Measurements from ENCODE around the gene MEST. TPM values are rescaled to one million over a fixed set of nuclear protein-coding genes. Genes with fewer than 3 reads are reported as not detected.
A peak's percentile ranks its signal among the peaks of the same experiment; 100 is the strongest.
"Not testable (repeated sequence)": the region's sequence is repeated elsewhere in the genome, so short reads cannot be mapped to it uniquely, and the experiment has no call there.

The MEST gene, protein sequence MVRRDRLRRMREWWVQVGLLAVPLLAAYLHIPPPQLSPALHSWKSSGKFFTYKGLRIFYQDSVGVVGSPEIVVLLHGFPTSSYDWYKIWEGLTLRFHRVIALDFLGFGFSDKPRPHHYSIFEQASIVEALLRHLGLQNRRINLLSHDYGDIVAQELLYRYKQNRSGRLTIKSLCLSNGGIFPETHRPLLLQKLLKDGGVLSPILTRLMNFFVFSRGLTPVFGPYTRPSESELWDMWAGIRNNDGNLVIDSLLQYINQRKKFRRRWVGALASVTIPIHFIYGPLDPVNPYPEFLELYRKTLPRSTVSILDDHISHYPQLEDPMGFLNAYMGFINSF
- polyA plus RNA-seq, result 169 TPM
- long read RNA-seq, donor 1, transcript MEST-202 (12 exons, 2,443 nt), result minor isoform, 11 of 24 reads
- long read RNA-seq, donor 1, transcript MEST-201 (12 exons, 2,505 nt), result major isoform, 13 of 24 reads
- long read RNA-seq, donor 1, partial matches to known transcripts, result 0 of 24 reads
- long read RNA-seq, donor 1, other reads (novel, unspliced or antisense), result 0 of 24 reads
- long read RNA-seq, donor 2, transcript MEST-201 (12 exons, 2,505 nt), result minor isoform, 20 of 159 reads
- long read RNA-seq, donor 2, transcript MEST-202 (12 exons, 2,443 nt), result major isoform, 34 of 159 reads
- long read RNA-seq, donor 2, partial matches to known transcripts, result 105 of 159 reads
- long read RNA-seq, donor 2, other reads (novel, unspliced or antisense), result 0 of 159 reads
- long read RNA-seq, donor 3, transcript MEST-202 (12 exons, 2,443 nt), result major isoform, 36 of 159 reads
- long read RNA-seq, donor 3, transcript MEST-201 (12 exons, 2,505 nt), result minor isoform, 13 of 159 reads
- long read RNA-seq, donor 3, partial matches to known transcripts, result 110 of 159 reads
- long read RNA-seq, donor 3, other reads (novel, unspliced or antisense), result 0 of 159 reads
- long read RNA-seq, donor 4, partial matches to known transcripts, result 0 of 5 reads
- long read RNA-seq, donor 4, other reads (novel, unspliced or antisense), result 0 of 5 reads
- long read RNA-seq, donor 5, transcript MEST-201 (12 exons, 2,505 nt), result major isoform, 45 of 66 reads
- long read RNA-seq, donor 5, transcript MEST-202 (12 exons, 2,443 nt), result minor isoform, 7 of 66 reads
- long read RNA-seq, donor 5, partial matches to known transcripts, result 6 of 66 reads
- long read RNA-seq, donor 5, other reads (novel, unspliced or antisense), result 6 of 66 reads
- long read RNA-seq, donor 6, transcript MEST-201 (12 exons, 2,505 nt), result major isoform, 48 of 164 reads
- long read RNA-seq, donor 6, transcript MEST-202 (12 exons, 2,443 nt), result minor isoform, 17 of 164 reads
- long read RNA-seq, donor 6, partial matches to known transcripts, result 99 of 164 reads
- long read RNA-seq, donor 6, other reads (novel, unspliced or antisense), result 0 of 164 reads
- long read RNA-seq, donor 7, transcript MEST-201 (12 exons, 2,505 nt), result major isoform, 41 of 45 reads
- long read RNA-seq, donor 7, partial matches to known transcripts, result 0 of 45 reads
- long read RNA-seq, donor 7, other reads (novel, unspliced or antisense), result 0 of 45 reads
- long read RNA-seq, donor 8, transcript MEST-202 (12 exons, 2,443 nt), result major isoform, 29 of 63 reads
- long read RNA-seq, donor 8, transcript MEST-201 (12 exons, 2,505 nt), result major isoform, 29 of 63 reads
- long read RNA-seq, donor 8, partial matches to known transcripts, result 5 of 63 reads
- long read RNA-seq, donor 8, other reads (novel, unspliced or antisense), result 0 of 63 reads
- long read RNA-seq, donor 9, transcript MEST-202 (12 exons, 2,443 nt), result major isoform, 24 of 105 reads
- long read RNA-seq, donor 9, transcript MEST-201 (12 exons, 2,505 nt), result minor isoform, 18 of 105 reads
- long read RNA-seq, donor 9, partial matches to known transcripts, result 60 of 105 reads
- long read RNA-seq, donor 9, other reads (novel, unspliced or antisense), result 0 of 105 reads
- long read RNA-seq, donor 10, transcript MEST-202 (12 exons, 2,443 nt), result minor isoform, 29 of 81 reads
- long read RNA-seq, donor 10, transcript MEST-201 (12 exons, 2,505 nt), result major isoform, 35 of 81 reads
- long read RNA-seq, donor 10, partial matches to known transcripts, result 0 of 81 reads
- long read RNA-seq, donor 10, other reads (novel, unspliced or antisense), result 17 of 81 reads
- long read RNA-seq, donor 11, transcript MEST-201 (12 exons, 2,505 nt), result major isoform, 22 of 40 reads
- long read RNA-seq, donor 11, transcript MEST-202 (12 exons, 2,443 nt), result minor isoform, 17 of 40 reads
- long read RNA-seq, donor 11, partial matches to known transcripts, result 0 of 40 reads
- long read RNA-seq, donor 11, other reads (novel, unspliced or antisense), result 0 of 40 reads

DNA sequence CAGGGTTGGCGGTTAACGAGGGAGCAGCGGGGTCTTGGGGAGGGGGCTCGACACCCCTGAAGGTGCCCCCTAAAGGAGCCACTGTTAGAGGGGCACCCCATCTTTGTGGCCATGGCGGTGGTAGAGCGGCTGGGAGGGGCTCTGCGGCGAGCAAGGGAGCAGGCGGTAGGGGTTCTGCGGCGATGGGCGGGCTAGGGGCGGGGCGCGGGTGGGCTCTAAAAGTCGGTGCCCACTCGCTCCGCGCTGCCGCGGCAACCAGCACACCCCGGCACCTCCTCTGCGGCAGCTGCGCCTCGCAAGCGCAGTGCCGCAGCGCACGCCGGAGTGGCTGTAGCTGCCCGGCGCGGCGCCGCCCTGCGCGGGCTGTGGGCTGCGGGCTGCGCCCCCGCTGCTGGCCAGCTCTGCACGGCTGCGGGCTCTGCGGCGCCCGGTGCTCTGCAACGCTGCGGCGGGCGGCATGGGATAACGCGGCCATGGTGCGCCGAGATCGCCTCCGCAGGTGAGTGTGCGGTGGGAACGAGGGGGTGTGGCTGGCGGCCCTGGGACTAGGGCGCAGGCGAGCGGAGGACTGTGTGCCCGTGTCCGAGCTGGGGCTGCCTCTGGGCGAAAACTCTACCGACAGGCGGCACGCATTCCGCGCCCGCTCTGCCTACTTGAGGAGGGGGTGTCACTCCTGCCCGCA lies at the start of gene MEST:
TSS of gene MEST (plus strand) at position 245 of the 682 bp plus-strand sequence. CDS start at position 474, 229 bp downstream.
- DNase-seq, result peak; percentile 19 to 43
- WGBS (ENCODE audit: insufficient coverage, low lambda C conversion rate), result no CpG with 5 or more reads among the region's 71 CpGs
- peak within 1 kb of the TSS; percentile 50 for H3K4me3 ChIP-seq (ENCODE audit: low read length)
- H3K9me3 ChIP-seq (ENCODE audit: control insufficient read depth, low read depth, low read length), result peaks cover 23% of the 10 kb centered on the region
- H3K36me3 ChIP-seq (ENCODE audit: control insufficient read depth, insufficient read depth, low read length), result peaks cover 6% of the 10 kb centered on the region
- H3K27ac ChIP-seq (ENCODE audit: low read length), result peak within 1 kb of the TSS; percentile 58
- H3K4me1 ChIP-seq (ENCODE audit: control insufficient read depth, insufficient read depth, low read length), result peaks cover 18% of the 10 kb centered on the region
- peaks cover 8% of the 10 kb centered on the region for H3K27me3 ChIP-seq (ENCODE audit: control insufficient read depth, insufficient read depth, low read length)

DNA sequence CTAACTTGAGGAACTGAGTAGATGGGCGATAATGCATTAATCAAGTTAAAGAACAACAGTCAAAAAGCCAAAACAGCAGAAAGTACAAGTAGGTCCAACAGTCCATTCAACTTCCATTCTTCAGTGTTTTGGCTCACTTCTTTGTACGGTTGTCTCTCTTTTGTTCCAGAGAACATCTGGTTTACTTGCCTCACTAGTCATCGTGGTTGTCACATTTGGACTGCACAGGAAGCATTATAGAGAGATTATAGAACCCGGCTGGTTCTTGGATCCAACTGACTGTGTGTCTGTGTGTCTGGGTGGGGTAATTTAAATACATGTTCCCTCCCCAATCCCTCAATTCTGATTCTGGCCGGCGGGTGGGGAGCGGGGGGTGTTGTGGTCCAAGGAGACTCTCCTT lies 49.3 kb upstream of the MEST start:
- DNase-seq, result no peak
- Histone ChIP-seq H3K27ac (ENCODE audit: low read length) (no peak overlapping the region), H3K4me3 (ENCODE audit: low read length) (no peak overlapping the region), H3K27me3 (ENCODE audit: control insufficient read depth, insufficient read depth, low read length) (no peaks in the 10 kb centered on the region), H3K36me3 (ENCODE audit: control insufficient read depth, insufficient read depth, low read length) (no peaks in the 10 kb centered on the region), H3K9me3 (ENCODE audit: control insufficient read depth, low read depth, low read length) (no peaks in the 10 kb centered on the region), H3K4me1 (ENCODE audit: control insufficient read depth, insufficient read depth, low read length) (peaks cover 7% of the 10 kb centered on the region)
- no CpG with 5 or more reads among the region's 7 CpGs for WGBS (ENCODE audit: insufficient coverage, low lambda C conversion rate)

DNA sequence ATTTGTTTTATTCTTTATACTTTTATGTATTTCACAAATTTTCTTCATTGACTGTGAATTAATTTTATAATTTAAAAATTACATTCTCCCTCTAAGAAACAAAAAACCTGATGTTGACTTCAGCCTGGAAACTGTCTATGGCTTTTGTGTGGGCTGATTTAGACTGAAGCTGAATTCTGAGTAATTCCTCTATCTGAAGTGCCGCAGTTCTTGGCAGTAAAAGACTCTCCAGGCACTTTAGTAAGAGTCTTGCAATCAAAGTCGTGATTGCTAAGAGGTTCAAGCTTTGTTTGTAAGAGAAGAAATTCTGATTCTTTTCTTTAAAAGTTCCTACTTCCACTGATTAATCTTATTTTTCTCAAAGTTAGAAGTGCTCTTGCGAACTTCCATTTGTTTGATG lies 47.7 kb upstream of the MEST start:
- Histone ChIP-seq H3K9me3 (ENCODE audit: control insufficient read depth, low read depth, low read length) (peaks cover 5% of the 10 kb centered on the region), H3K27me3 (ENCODE audit: control insufficient read depth, insufficient read depth, low read length) (no peaks in the 10 kb centered on the region), H3K27ac (ENCODE audit: low read length) (no peak overlapping the region), H3K36me3 (ENCODE audit: control insufficient read depth, insufficient read depth, low read length) (no peaks in the 10 kb centered on the region), H3K4me1 (ENCODE audit: control insufficient read depth, insufficient read depth, low read length) (peaks cover 7% of the 10 kb centered on the region), H3K4me3 (ENCODE audit: low read length) (no peak overlapping the region)
- WGBS (ENCODE audit: insufficient coverage, low lambda C conversion rate), result 0% methylated on average over 1 of the region's 3 CpGs
- no peak for DNase-seq

DNA sequence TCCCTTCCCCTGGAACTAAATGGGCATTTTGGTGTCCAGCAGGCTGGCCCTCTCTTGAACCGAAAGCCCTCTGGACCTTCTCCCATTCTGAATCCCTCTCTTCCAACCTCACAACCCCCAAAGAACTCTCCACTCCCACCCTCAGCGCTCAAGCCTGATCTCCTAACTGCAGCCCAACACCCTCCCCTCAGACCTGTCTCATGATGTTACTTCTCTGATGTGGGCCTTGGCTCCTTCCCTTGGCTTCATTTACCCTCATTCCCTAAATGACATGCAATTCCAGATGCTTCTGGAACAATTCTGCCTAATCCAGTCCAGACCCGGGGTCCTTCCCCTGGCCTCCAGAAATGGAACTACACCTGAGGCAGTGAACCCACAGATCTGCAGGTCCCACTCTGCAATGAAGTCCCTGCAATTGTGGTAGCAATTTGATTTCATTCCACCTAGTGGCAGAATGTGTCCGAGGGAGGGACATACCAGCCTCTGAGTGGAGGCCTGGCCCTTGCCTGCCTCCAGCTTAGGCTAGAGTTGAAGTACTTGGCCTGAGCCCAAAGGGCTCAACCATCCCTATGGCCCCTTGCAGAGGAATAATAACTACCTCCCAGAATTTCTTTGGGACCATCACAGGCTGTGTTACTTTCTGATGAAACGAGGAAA lies 47.0 kb upstream of the MEST start:
- Histone ChIP-seq H3K9me3 (ENCODE audit: control insufficient read depth, low read depth, low read length) (peaks cover 5% of the 10 kb centered on the region), H3K4me3 (ENCODE audit: low read length) (no peak overlapping the region), H3K27ac (ENCODE audit: low read length) (no peak overlapping the region), H3K27me3 (ENCODE audit: control insufficient read depth, insufficient read depth, low read length) (no peaks in the 10 kb centered on the region), H3K36me3 (ENCODE audit: control insufficient read depth, insufficient read depth, low read length) (no peaks in the 10 kb centered on the region), H3K4me1 (ENCODE audit: control insufficient read depth, insufficient read depth, low read length) (peaks cover 7% of the 10 kb centered on the region)
- no CpG with 5 or more reads among the region's 5 CpGs for WGBS (ENCODE audit: insufficient coverage, low lambda C conversion rate)
- no peak for DNase-seq

DNA sequence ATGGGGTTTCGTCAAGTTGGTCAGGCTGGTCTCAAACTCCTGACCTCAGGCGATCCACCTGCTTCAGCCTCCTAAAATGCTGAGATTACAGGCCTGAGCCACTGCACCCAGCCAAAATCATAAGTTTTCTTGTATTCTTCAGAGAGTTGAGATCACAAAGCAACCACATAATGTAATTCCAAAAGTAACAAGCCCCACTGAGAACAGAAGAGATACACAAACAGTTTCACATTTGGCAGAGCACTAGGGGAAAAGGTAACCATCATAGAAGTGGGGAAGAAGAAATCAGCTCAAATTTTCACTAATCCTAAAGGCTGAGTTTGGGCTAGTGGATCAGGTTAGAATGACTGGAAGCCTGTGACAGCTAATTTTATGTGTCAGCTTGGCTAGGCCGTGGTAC lies 45.6 kb upstream of the MEST start:
- WGBS (ENCODE audit: insufficient coverage, low lambda C conversion rate), result no CpG with 5 or more reads among the region's 3 CpGs
- no peaks in the 10 kb centered on the region for H3K36me3 ChIP-seq (ENCODE audit: control insufficient read depth, insufficient read depth, low read length)
- H3K4me3 ChIP-seq (ENCODE audit: low read length), result no peak overlapping the region

DNA sequence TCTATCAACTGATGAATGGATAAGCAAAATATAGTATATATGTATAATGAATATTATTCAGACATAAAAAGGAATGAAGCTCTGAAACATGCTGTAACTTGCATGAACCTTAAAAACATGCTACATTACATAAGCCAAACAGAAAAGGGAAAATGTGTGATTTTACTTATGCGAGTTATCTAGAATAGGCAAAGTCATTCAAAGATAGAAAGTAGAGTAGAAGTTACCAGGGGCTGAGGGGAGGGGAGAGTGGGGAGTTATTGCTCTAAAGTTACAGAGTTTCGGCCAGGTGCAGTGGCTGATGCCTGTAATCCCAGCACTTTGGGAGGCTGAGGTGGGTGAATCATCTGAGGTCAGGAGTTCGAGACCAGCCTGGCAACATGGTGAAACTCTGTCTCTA lies 40.5 kb upstream of the MEST start:
- H3K9me3 ChIP-seq (ENCODE audit: control insufficient read depth, low read depth, low read length); H3K4me1 ChIP-seq (ENCODE audit: control insufficient read depth, insufficient read depth, low read length); H3K27ac ChIP-seq (ENCODE audit: low read length); H3K27me3 ChIP-seq (ENCODE audit: control insufficient read depth, insufficient read depth, low read length); H3K4me3 ChIP-seq (ENCODE audit: low read length); H3K36me3 ChIP-seq (ENCODE audit: control insufficient read depth, insufficient read depth, low read length); DNase-seq: not testable (repeated sequence)
- WGBS (ENCODE audit: insufficient coverage, low lambda C conversion rate), result 100% methylated on average over 1 of the region's 3 CpGs

More for the DNA sequence above, 45.6 kb upstream of the MEST start:
- no peaks in the 10 kb centered on the region for H3K27me3 ChIP-seq (ENCODE audit: control insufficient read depth, insufficient read depth, low read length)
- H3K27ac ChIP-seq (ENCODE audit: low read length), result no peak overlapping the region
- H3K4me1 ChIP-seq (ENCODE audit: control insufficient read depth, insufficient read depth, low read length), result peaks cover 6% of the 10 kb centered on the region
- H3K9me3 ChIP-seq (ENCODE audit: control insufficient read depth, low read depth, low read length), result peaks cover 5% of the 10 kb centered on the region
- no peak for DNase-seq

DNA sequence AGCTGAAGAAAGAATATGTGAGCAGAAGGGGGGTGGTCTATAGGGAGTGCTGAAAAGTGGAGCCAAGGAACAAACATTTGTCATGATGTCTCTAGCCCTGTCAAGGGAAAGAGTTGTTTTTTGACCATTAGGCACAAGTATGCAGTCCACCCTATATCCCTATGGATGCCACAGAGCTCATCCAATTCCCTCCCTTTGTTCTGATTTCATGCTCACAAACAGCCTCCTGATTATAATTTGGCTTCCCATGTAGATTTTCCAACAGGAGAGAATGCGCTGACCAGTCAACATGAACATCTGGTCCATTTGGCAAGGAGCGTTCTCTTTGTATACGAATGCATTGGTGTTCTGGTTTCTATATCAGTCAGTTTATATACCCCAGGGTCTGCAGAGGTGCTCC lies 38.9 kb upstream of the MEST start:
- Histone ChIP-seq H3K9me3 (ENCODE audit: control insufficient read depth, low read depth, low read length) (peaks cover 5% of the 10 kb centered on the region), H3K27ac (ENCODE audit: low read length) (no peak overlapping the region), H3K4me1 (ENCODE audit: control insufficient read depth, insufficient read depth, low read length) (no peaks in the 10 kb centered on the region), H3K4me3 (ENCODE audit: low read length) (no peak overlapping the region), H3K36me3 (ENCODE audit: control insufficient read depth, insufficient read depth, low read length) (no peaks in the 10 kb centered on the region), H3K27me3 (ENCODE audit: control insufficient read depth, insufficient read depth, low read length) (no peaks in the 10 kb centered on the region)
- DNase-seq, result peak; percentile 29 to 30
- no CpG with 5 or more reads among the region's 3 CpGs for WGBS (ENCODE audit: insufficient coverage, low lambda C conversion rate)

DNA sequence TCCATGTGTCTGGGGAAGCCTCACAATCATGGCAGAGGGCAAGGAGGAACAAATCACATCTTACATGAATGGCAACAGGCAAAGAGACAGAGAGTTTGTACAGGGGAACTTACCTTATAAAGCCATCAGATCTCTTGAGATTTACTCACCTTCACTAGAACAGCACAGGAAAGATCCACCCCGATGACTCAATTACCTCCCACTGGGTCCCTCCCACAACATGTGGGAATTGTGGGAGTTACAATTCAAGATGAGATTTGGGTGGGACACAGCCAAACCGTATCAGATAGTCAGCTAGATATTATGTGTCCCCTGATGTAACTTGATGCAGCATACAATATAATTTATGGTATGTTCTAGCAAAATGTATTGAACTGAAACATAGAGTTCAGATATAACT lies 36.9 kb upstream of the MEST start:
- Histone ChIP-seq H3K27me3 (ENCODE audit: control insufficient read depth, insufficient read depth, low read length) (no peaks in the 10 kb centered on the region), H3K4me3 (ENCODE audit: low read length) (no peak overlapping the region), H3K27ac (ENCODE audit: low read length) (no peak overlapping the region), H3K9me3 (ENCODE audit: control insufficient read depth, low read depth, low read length) (peaks cover 11% of the 10 kb centered on the region), H3K36me3 (ENCODE audit: control insufficient read depth, insufficient read depth, low read length) (no peaks in the 10 kb centered on the region), H3K4me1 (ENCODE audit: control insufficient read depth, insufficient read depth, low read length) (no peaks in the 10 kb centered on the region)
- DNase-seq, result no peak
- WGBS (ENCODE audit: insufficient coverage, low lambda C conversion rate), result no CpG with 5 or more reads among the region's 2 CpGs

Data from large intestine (tissue), 12 donors.